HEK293 (cell line): Measurements from ENCODE around the gene ERBB4.

ENCODE experiments used
- EGR2 ChIP-seq: fragments of 450-650 bp; formaldehyde crosslinking; IDR thresholded peaks from 2 replicates; pipeline ENCODE4 v1.5.1; 2016; ENCODE audit warnings: low read depth, missing biosample characterization, missing genetic modification characterization
- GLIS2 ChIP-seq: fragments of 450-650 bp; formaldehyde crosslinking; IDR thresholded peaks from 2 replicates; pipeline ENCODE4 v1.5.1; 2016; ENCODE audit warnings: missing biosample characterization, missing genetic modification characterization
- HOXC10 ChIP-seq: sonication (generic); formaldehyde crosslinking; IDR thresholded peaks from 2 replicates; pipeline ENCODE4 v1.8.1; 2023; ENCODE audit warnings: mild to moderate bottlenecking, missing genetic modification reagents
- SCRT1 ChIP-seq: fragments of 450-650 bp; formaldehyde crosslinking; IDR thresholded peaks from 2 replicates; pipeline ENCODE4 v1.5.1; 2016; ENCODE audit warnings: missing biosample characterization, missing genetic modification characterization, borderline replicate concordance
- TCF7L2 ChIP-seq: IDR thresholded peaks from 2 replicates; pipeline ENCODE4 v1.6.1; 2011; ENCODE audit warnings: low read depth, mild to moderate bottlenecking, inconsistent platforms, low read length, moderate library complexity, borderline replicate concordance
- ZBTB20 ChIP-seq: fragments of 450-650 bp; formaldehyde crosslinking; IDR thresholded peaks from 2 replicates; pipeline ENCODE4 v1.5.1; 2016; ENCODE audit warnings: missing biosample characterization, missing genetic modification characterization
- ZBTB7A ChIP-seq: fragments of 450-650 bp; formaldehyde crosslinking; IDR thresholded peaks from 2 replicates; pipeline ENCODE4 v1.5.1; 2016; ENCODE audit warnings: low read depth, missing biosample characterization, missing genetic modification characterization
- ZBTB8A ChIP-seq: fragments of 450-650 bp; formaldehyde crosslinking; IDR thresholded peaks from 2 replicates; pipeline ENCODE4 v1.5.1; 2016; ENCODE audit warnings: missing biosample characterization, missing genetic modification characterization
- ZNF114 ChIP-seq: fragments of 450-650 bp; formaldehyde crosslinking; IDR thresholded peaks from 2 replicates; pipeline ENCODE4 v1.5.0; 2017; ENCODE audit warnings: missing biosample characterization, missing genetic modification characterization
- ZNF169 ChIP-seq: fragments of 450-650 bp; formaldehyde crosslinking; IDR thresholded peaks from 2 replicates; pipeline ENCODE4 v1.5.1; 2016; ENCODE audit warnings: missing biosample characterization, missing genetic modification characterization
- ZNF174 ChIP-seq: fragments of 450-650 bp; formaldehyde crosslinking; IDR thresholded peaks from 2 replicates; pipeline ENCODE4 v1.5.0; 2017; ENCODE audit warnings: missing biosample characterization, mild to moderate bottlenecking, missing genetic modification characterization
- ZNF202 ChIP-seq: fragments of 450-650 bp; formaldehyde crosslinking; IDR thresholded peaks from 2 replicates; pipeline ENCODE4 v1.5.1; 2016; ENCODE audit warnings: missing biosample characterization, missing genetic modification characterization, borderline replicate concordance
- ZNF24 ChIP-seq: fragments of 450-650 bp; formaldehyde crosslinking; IDR thresholded peaks from 2 replicates; pipeline ENCODE4 v1.5.1; 2016; ENCODE audit warnings: missing biosample characterization, missing genetic modification characterization
- ZNF292 ChIP-seq: fragments of 450-650 bp; formaldehyde crosslinking; IDR thresholded peaks from 2 replicates; pipeline ENCODE4 v1.5.1; 2016; ENCODE audit warnings: low read depth, missing biosample characterization, missing genetic modification characterization, borderline replicate concordance
- ZNF341 ChIP-seq: fragments of 450-650 bp; formaldehyde crosslinking; IDR thresholded peaks from 2 replicates; pipeline ENCODE4; 2016; ENCODE audit warnings: low read depth, missing biosample characterization, missing genetic modification characterization
- ZNF350 ChIP-seq: fragments of 450-650 bp; formaldehyde crosslinking; IDR thresholded peaks from 2 replicates; pipeline ENCODE4 v1.5.0; 2017; ENCODE audit warnings: missing biosample characterization, mild to moderate bottlenecking, missing genetic modification characterization
- ZNF416 ChIP-seq: fragments of 450-650 bp; formaldehyde crosslinking; IDR thresholded peaks from 2 replicates; pipeline ENCODE4 v1.5.1; 2016; ENCODE audit warnings: missing biosample characterization, missing genetic modification characterization
- ZNF423 ChIP-seq: fragments of 450-650 bp; formaldehyde crosslinking; IDR thresholded peaks from 2 replicates; pipeline ENCODE4 v1.5.1; 2016; ENCODE audit warnings: missing biosample characterization, missing genetic modification characterization
- ZNF433 ChIP-seq: fragments of 450-650 bp; formaldehyde crosslinking; IDR thresholded peaks from 2 replicates; pipeline ENCODE4 v1.5.1; 2016; ENCODE audit warnings: missing biosample characterization, missing genetic modification characterization, low read depth
- ZNF473 ChIP-seq: fragments of 450-650 bp; formaldehyde crosslinking; IDR thresholded peaks from 2 replicates; pipeline ENCODE4 v1.5.1; 2017; ENCODE audit warnings: missing biosample characterization, missing genetic modification characterization
- ZNF510 ChIP-seq: fragments of 450-650 bp; formaldehyde crosslinking; IDR thresholded peaks from 2 replicates; pipeline ENCODE4 v1.5.1; 2018; ENCODE audit warnings: mild to moderate bottlenecking, missing genetic modification characterization, missing biosample characterization; ENCODE audit not compliant: insufficient replicate concordance
- ZNF623 ChIP-seq: fragments of 450-650 bp; formaldehyde crosslinking; IDR thresholded peaks from 2 replicates; pipeline ENCODE4 v1.5.1; 2016; ENCODE audit warnings: missing biosample characterization, missing genetic modification characterization
- ZNF776 ChIP-seq: fragments of 450-650 bp; formaldehyde crosslinking; IDR thresholded peaks from 2 replicates; pipeline ENCODE4 v1.5.0; 2017; ENCODE audit warnings: missing biosample characterization, missing genetic modification characterization, borderline replicate concordance
- ZSCAN23 ChIP-seq: fragments of 450-650 bp; formaldehyde crosslinking; IDR thresholded peaks from 2 replicates; pipeline ENCODE4 v1.5.1; 2016; ENCODE audit warnings: missing biosample characterization, missing genetic modification characterization
- TF ChIP-seq, protein P1 (sequence below): fragments of 450-650 bp; formaldehyde crosslinking; IDR thresholded peaks from 2 replicates; pipeline ENCODE4 v1.5.1; 2016; ENCODE audit warnings: missing biosample characterization, missing genetic modification characterization
- TF ChIP-seq, protein P2 (sequence below): fragments of 450-650 bp; formaldehyde crosslinking; IDR thresholded peaks from 2 replicates; pipeline ENCODE4 v1.5.1; 2016; ENCODE audit warnings: missing biosample characterization, missing genetic modification characterization
- TF ChIP-seq, protein P3 (sequence below): fragments of 450-650 bp; IDR thresholded peaks from 2 replicates; pipeline ENCODE4 v1.5.1; 2018; ENCODE audit warnings: missing biosample characterization, missing genetic modification characterization
- TF ChIP-seq, protein P4 (sequence below): IDR thresholded peaks from 2 replicates; pipeline ENCODE4 v1.6.1; 2011; ENCODE audit warnings: mild to moderate bottlenecking, low read depth, low read length, borderline replicate concordance
- TF ChIP-seq, protein P5 (sequence below): fragments of 450-650 bp; formaldehyde crosslinking; IDR thresholded peaks from 2 replicates; pipeline ENCODE4 v1.5.1; 2016; ENCODE audit warnings: missing biosample characterization, missing genetic modification characterization
- TF ChIP-seq, protein P6 (sequence below): fragments of 450-650 bp; formaldehyde crosslinking; IDR thresholded peaks from 2 replicates; pipeline ENCODE4 v1.5.1; 2017; ENCODE audit warnings: missing biosample characterization, missing genetic modification characterization

ERBB4 gene

DNA sequence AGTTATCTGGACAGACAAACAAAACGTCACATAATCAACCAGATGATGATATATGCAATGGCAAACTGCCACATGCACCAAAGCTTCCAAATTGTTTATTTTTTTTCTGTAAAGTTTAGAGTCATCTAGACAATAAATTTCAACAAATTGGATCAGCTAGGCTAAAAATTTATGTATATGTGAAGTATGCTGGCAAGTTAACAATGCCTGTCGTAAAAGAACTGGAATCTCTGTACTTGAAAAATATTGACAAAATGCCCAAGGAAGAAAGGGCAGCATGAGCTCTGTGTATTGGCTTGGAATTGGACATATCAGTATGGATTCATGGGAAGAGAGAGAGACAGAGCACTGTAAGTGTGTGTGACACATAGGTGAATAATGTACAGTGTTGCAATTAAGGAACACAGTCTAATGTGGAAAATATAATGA, 309.8 kb downstream of the ERBB4 start (continued):
- TF ChIP-seq, protein P1, sequence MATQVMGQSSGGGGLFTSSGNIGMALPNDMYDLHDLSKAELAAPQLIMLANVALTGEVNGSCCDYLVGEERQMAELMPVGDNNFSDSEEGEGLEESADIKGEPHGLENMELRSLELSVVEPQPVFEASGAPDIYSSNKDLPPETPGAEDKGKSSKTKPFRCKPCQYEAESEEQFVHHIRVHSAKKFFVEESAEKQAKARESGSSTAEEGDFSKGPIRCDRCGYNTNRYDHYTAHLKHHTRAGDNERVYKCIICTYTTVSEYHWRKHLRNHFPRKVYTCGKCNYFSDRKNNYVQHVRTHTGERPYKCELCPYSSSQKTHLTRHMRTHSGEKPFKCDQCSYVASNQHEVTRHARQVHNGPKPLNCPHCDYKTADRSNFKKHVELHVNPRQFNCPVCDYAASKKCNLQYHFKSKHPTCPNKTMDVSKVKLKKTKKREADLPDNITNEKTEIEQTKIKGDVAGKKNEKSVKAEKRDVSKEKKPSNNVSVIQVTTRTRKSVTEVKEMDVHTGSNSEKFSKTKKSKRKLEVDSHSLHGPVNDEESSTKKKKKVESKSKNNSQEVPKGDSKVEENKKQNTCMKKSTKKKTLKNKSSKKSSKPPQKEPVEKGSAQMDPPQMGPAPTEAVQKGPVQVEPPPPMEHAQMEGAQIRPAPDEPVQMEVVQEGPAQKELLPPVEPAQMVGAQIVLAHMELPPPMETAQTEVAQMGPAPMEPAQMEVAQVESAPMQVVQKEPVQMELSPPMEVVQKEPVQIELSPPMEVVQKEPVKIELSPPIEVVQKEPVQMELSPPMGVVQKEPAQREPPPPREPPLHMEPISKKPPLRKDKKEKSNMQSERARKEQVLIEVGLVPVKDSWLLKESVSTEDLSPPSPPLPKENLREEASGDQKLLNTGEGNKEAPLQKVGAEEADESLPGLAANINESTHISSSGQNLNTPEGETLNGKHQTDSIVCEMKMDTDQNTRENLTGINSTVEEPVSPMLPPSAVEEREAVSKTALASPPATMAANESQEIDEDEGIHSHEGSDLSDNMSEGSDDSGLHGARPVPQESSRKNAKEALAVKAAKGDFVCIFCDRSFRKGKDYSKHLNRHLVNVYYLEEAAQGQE (tag by site-specific recombination) = no peak
- no peak for TF ChIP-seq ZBTB7A
- TF ChIP-seq ZNF292 (tag by site-specific recombination) = no peak
- no peak for TF ChIP-seq ZBTB20
- TF ChIP-seq ZNF623 (tag by site-specific recombination) = no peak
- TF ChIP-seq, protein P2, sequence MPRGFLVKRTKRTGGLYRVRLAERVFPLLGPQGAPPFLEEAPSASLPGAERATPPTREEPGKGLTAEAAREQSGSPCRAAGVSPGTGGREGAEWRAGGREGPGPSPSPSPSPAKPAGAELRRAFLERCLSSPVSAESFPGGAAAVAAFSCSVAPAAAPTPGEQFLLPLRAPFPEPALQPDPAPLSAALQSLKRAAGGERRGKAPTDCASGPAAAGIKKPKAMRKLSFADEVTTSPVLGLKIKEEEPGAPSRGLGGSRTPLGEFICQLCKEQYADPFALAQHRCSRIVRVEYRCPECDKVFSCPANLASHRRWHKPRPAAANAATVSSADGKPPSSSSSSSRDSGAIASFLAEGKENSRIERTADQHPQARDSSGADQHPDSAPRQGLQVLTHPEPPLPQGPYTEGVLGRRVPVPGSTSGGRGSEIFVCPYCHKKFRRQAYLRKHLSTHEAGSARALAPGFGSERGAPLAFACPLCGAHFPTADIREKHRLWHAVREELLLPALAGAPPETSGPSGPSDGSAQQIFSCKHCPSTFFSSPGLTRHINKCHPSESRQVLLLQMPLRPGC (tag by site-specific recombination) = peak; percentile 57; the same call in 1 of the 2 replicates
- no peak for TF ChIP-seq ZNF433 (tag by site-specific recombination)
- TF ChIP-seq EGR2 (tag by site-specific recombination) = no peak
- TF ChIP-seq, protein P3, sequence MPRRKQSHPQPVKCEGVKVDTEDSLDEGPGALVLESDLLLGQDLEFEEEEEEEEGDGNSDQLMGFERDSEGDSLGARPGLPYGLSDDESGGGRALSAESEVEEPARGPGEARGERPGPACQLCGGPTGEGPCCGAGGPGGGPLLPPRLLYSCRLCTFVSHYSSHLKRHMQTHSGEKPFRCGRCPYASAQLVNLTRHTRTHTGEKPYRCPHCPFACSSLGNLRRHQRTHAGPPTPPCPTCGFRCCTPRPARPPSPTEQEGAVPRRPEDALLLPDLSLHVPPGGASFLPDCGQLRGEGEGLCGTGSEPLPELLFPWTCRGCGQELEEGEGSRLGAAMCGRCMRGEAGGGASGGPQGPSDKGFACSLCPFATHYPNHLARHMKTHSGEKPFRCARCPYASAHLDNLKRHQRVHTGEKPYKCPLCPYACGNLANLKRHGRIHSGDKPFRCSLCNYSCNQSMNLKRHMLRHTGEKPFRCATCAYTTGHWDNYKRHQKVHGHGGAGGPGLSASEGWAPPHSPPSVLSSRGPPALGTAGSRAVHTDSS (tag by site-specific recombination) = no peak
- no peak for TF ChIP-seq ZNF114 (tag by site-specific recombination)
- no peak for TF ChIP-seq ZSCAN23
- no peak for TF ChIP-seq GLIS2 (tag by site-specific recombination)
- no peak for TF ChIP-seq SCRT1 (tag by site-specific recombination)
- TF ChIP-seq ZNF202 = no peak
- no peak for TF ChIP-seq ZNF423 (tag by site-specific recombination)
- TF ChIP-seq ZNF174 = no peak
- TF ChIP-seq, protein P4, sequence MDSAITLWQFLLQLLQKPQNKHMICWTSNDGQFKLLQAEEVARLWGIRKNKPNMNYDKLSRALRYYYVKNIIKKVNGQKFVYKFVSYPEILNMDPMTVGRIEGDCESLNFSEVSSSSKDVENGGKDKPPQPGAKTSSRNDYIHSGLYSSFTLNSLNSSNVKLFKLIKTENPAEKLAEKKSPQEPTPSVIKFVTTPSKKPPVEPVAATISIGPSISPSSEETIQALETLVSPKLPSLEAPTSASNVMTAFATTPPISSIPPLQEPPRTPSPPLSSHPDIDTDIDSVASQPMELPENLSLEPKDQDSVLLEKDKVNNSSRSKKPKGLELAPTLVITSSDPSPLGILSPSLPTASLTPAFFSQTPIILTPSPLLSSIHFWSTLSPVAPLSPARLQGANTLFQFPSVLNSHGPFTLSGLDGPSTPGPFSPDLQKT = no peak
- no peak for TF ChIP-seq HOXC10 (CRISPR knock-in tag)
- TF ChIP-seq ZBTB8A (tag by site-specific recombination) = no peak
- TF ChIP-seq TCF7L2 = no peak
- no peak for TF ChIP-seq ZNF169 (tag by site-specific recombination)
- TF ChIP-seq, protein P5, sequence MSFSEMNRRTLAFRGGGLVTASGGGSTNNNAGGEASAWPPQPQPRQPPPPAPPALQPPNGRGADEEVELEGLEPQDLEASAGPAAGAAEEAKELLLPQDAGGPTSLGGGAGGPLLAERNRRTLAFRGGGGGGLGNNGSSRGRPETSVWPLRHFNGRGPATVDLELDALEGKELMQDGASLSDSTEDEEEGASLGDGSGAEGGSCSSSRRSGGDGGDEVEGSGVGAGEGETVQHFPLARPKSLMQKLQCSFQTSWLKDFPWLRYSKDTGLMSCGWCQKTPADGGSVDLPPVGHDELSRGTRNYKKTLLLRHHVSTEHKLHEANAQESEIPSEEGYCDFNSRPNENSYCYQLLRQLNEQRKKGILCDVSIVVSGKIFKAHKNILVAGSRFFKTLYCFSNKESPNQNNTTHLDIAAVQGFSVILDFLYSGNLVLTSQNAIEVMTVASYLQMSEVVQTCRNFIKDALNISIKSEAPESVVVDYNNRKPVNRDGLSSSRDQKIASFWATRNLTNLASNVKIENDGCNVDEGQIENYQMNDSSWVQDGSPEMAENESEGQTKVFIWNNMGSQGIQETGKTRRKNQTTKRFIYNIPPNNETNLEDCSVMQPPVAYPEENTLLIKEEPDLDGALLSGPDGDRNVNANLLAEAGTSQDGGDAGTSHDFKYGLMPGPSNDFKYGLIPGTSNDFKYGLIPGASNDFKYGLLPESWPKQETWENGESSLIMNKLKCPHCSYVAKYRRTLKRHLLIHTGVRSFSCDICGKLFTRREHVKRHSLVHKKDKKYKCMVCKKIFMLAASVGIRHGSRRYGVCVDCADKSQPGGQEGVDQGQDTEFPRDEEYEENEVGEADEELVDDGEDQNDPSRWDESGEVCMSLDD = no peak
- no peak for TF ChIP-seq ZNF341 (tag by site-specific recombination)
- TF ChIP-seq, protein P6, sequence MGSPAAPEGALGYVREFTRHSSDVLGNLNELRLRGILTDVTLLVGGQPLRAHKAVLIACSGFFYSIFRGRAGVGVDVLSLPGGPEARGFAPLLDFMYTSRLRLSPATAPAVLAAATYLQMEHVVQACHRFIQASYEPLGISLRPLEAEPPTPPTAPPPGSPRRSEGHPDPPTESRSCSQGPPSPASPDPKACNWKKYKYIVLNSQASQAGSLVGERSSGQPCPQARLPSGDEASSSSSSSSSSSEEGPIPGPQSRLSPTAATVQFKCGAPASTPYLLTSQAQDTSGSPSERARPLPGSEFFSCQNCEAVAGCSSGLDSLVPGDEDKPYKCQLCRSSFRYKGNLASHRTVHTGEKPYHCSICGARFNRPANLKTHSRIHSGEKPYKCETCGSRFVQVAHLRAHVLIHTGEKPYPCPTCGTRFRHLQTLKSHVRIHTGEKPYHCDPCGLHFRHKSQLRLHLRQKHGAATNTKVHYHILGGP (tag by site-specific recombination) = no peak
- no peak for TF ChIP-seq ZNF416 (tag by site-specific recombination)
- no peak; the same call in 1 of the 2 replicates for TF ChIP-seq ZNF24 (tag by site-specific recombination)
- no peak for TF ChIP-seq ZNF776 (tag by site-specific recombination)
- TF ChIP-seq ZNF350 (tag by site-specific recombination) = no peak
- no peak for TF ChIP-seq ZNF510 (tag by site-specific recombination)
- no peak for TF ChIP-seq ZNF473
